ENCODE data around the gene KIF22. TPM values are rescaled to one million over a fixed set of nuclear protein-coding genes. Genes with fewer than 3 reads are reported as not detected.

KIF22 gene
- total RNA-seq, 2 donors from 2014 or later = 94.7 to 130 TPM

GRCh38 chr16:29849505-29849904 is 59.0 kb downstream of the KIF22 start:
- Histone ChIP-seq H3K27me3 (ENCODE audit: control insufficient read depth, insufficient read depth, low read length, poor library complexity, severe bottlenecking) (no peaks in the 10 kb centered on the region), H3K4me3 (ENCODE audit: low read length) (no peak overlapping the region), H3K9ac (ENCODE audit: extremely low read depth, low read length, poor library complexity, severe bottlenecking) (peak overlapping the region; percentile 5), H3K9me3 (ENCODE audit: control insufficient read depth, low read length) (no peaks in the 10 kb centered on the region), H3K36me3 (ENCODE audit: control insufficient read depth, insufficient read depth, low read length) (no peaks in the 10 kb centered on the region), H3K27ac (ENCODE audit: low read depth, low read length) (no peak overlapping the region), H3K4me1 (ENCODE audit: control insufficient read depth, insufficient read depth, low read length) (peaks cover 4% of the 10 kb centered on the region)
- H3K4me3 Mint-ChIP-seq = no peak overlapping the region
- peak overlapping the region; percentile 88 for H3K27ac Mint-ChIP-seq
- no peaks in the 10 kb centered on the region for H3K36me3 Mint-ChIP-seq (ENCODE audit: low read depth)
- H3K9me3 Mint-ChIP-seq = no peaks in the 10 kb centered on the region
- H3K27me3 Mint-ChIP-seq (ENCODE audit: insufficient read depth) = no peaks in the 10 kb centered on the region
- peaks cover 7% of the 10 kb centered on the region for H3K4me1 Mint-ChIP-seq
- peak; percentile 84 for DNase-seq
- no peak for TF ChIP-seq CTCF (conservative IDR thresholded peaks at IDR 0.05)
- WGBS, 2 experiments (ENCODE audit: insufficient coverage in 1 of 2, insufficient read length in 1 of 2) = 68 to 69% methylated on average over 2 to 5 of the region's 5 CpGs

GRCh38 chr16:29850998-29851397 is 60.4 kb downstream of the KIF22 start:
- Histone ChIP-seq H3K9ac (ENCODE audit: extremely low read depth, low read length, poor library complexity, severe bottlenecking) (no peak overlapping the region), H3K36me3 (ENCODE audit: control insufficient read depth, insufficient read depth, low read length) (no peaks in the 10 kb centered on the region), H3K27me3 (ENCODE audit: control insufficient read depth, insufficient read depth, low read length, poor library complexity, severe bottlenecking) (no peaks in the 10 kb centered on the region), H3K9me3 (ENCODE audit: control insufficient read depth, low read length) (no peaks in the 10 kb centered on the region), H3K27ac (ENCODE audit: low read depth, low read length) (no peak overlapping the region), H3K4me3 (ENCODE audit: low read length) (no peak overlapping the region), H3K4me1 (ENCODE audit: control insufficient read depth, insufficient read depth, low read length) (peaks cover 4% of the 10 kb centered on the region)
- 100% methylated on average over 3 of the region's 3 CpGs; no CpG with 5 or more reads in 1 of the 2 experiments for WGBS, 2 experiments (ENCODE audit: insufficient coverage in 1 of 2, insufficient read length in 1 of 2)
- no peaks in the 10 kb centered on the region for H3K27me3 Mint-ChIP-seq (ENCODE audit: insufficient read depth)
- H3K9me3 Mint-ChIP-seq = no peaks in the 10 kb centered on the region
- DNase-seq = no peak
- no peak for TF ChIP-seq CTCF (conservative IDR thresholded peaks at IDR 0.05)
- H3K4me3 Mint-ChIP-seq = no peak overlapping the region
- H3K36me3 Mint-ChIP-seq (ENCODE audit: low read depth) = no peaks in the 10 kb centered on the region
- H3K4me1 Mint-ChIP-seq = peaks cover 7% of the 10 kb centered on the region
- H3K27ac Mint-ChIP-seq = no peak overlapping the region

- H3K36me3 Mint-ChIP-seq (ENCODE audit: low read depth) = no peaks in the 10 kb centered on the region
- no peak for TF ChIP-seq CTCF (conservative IDR thresholded peaks at IDR 0.05)
- 91 to 97% methylated on average over 5 of the region's 7 CpGs for WGBS, 2 experiments (ENCODE audit: insufficient coverage in 1 of 2, insufficient read length in 1 of 2)
- Histone ChIP-seq H3K4me3 (ENCODE audit: low read length) (no peak overlapping the region), H3K36me3 (ENCODE audit: control insufficient read depth, insufficient read depth, low read length) (no peaks in the 10 kb centered on the region), H3K27ac (ENCODE audit: low read depth, low read length) (no peak overlapping the region), H3K4me1 (ENCODE audit: control insufficient read depth, insufficient read depth, low read length) (peaks cover 4% of the 10 kb centered on the region), H3K9me3 (ENCODE audit: control insufficient read depth, low read length) (no peaks in the 10 kb centered on the region), H3K27me3 (ENCODE audit: control insufficient read depth, insufficient read depth, low read length, poor library complexity, severe bottlenecking) (no peaks in the 10 kb centered on the region), H3K9ac (ENCODE audit: extremely low read depth, low read length, poor library complexity, severe bottlenecking) (no peak overlapping the region)
- H3K4me3 Mint-ChIP-seq = no peak overlapping the region
- peaks cover 7% of the 10 kb centered on the region for H3K4me1 Mint-ChIP-seq
- H3K9me3 Mint-ChIP-seq = no peaks in the 10 kb centered on the region
- H3K27ac Mint-ChIP-seq = no peak overlapping the region
- no peak for DNase-seq
- no peaks in the 10 kb centered on the region for H3K27me3 Mint-ChIP-seq (ENCODE audit: insufficient read depth)
Measured at GRCh38 chr16:29852654-29853053, 62.1 kb downstream of the KIF22 start.
